Activated CD4-positive, alpha-beta T cell treated with anti-CD3 and anti-CD28 coated beads, Interleukin-2, amount 50 U/mL, for 4 hours (primary cell): ENCODE results near the gene SLC15A1.
"Not testable (repeated sequence)": the region's sequence is repeated elsewhere in the genome, so short reads cannot be mapped to it uniquely, and the experiment has no call there.

Source experiments
- DNase-seq, 2 experiments: peaks; one replicate each; pipeline ENCODE4 v3.0.0-alpha.2; 2020

Gene SLC15A1

GRCh38 chr13:98652276-98652675, 100.2 kb downstream of the SLC15A1 start:
- DNase-seq: no peak

- no peak for DNase-seq
These were observed 100.7 kb downstream of the SLC15A1 start for GRCh38 chr13:98651744-98652143.

- no peak for DNase-seq
These were observed 101.9 kb downstream of the SLC15A1 start for GRCh38 chr13:98650396-98651107.

- DNase-seq: no peak
These were observed 102.6 kb downstream of the SLC15A1 start for GRCh38 chr13:98649861-98650260.

GRCh38 chr13:98648686-98649085, 103.8 kb downstream of the SLC15A1 start:
- no peak for DNase-seq

GRCh38 chr13:98648141-98648540, 104.3 kb downstream of the SLC15A1 start:
- DNase-seq: no peak

GRCh38 chr13:98647121-98647520, 105.4 kb downstream of the SLC15A1 start:
- no peak for DNase-seq

GRCh38 chr13:98643479-98643878, 109.0 kb downstream of the SLC15A1 start:
- DNase-seq: no peak

- no peak for DNase-seq
These were observed 111.4 kb downstream of the SLC15A1 start for GRCh38 chr13:98641075-98641474.

GRCh38 chr13:98639785-98640184, 112.7 kb downstream of the SLC15A1 start:
- DNase-seq: not testable (repeated sequence)

- not testable (repeated sequence) for DNase-seq
These were observed 114.1 kb downstream of the SLC15A1 start for GRCh38 chr13:98638352-98638751.
